ENCODE data around the gene PGAM1. TPM values are rescaled to one million over a fixed set of nuclear protein-coding genes. Genes with fewer than 3 reads are reported as not detected.

PGAM1 gene
- total and polyA plus RNA-seq, 8 donors = 29.2 to 180 (median 107) TPM

- Histone ChIP-seq H3K36me3 (peaks cover 48 to 89% (median 75%) of the 10 kb centered on the region in 4 donors), H3K9me3 (no peaks in the 10 kb centered on the region), H3K27ac (no peak overlapping the region), H3K4me1 (peaks cover 0 to 4% (median 2%) of the 10 kb centered on the region in 4 donors), H3K4me3 (no peak overlapping the region), H3K27me3 (no peaks in the 10 kb centered on the region)
- no peak for DNase-seq
- intact Hi-C loops (cut with DNase I; ENCODE audit: low total_unique reads) = no loop called here
- 86 to 96% (median 92%) methylated on average over 4 of the region's 4 CpGs for WGBS, 5 donors
- TF ChIP-seq EP300 (IDR thresholded peaks at IDR 0.05) (no peak), CTCF (IDR thresholded peaks at IDR 0.05) (no peak), POLR2AphosphoS5 (IDR thresholded peaks at IDR 0.05) (no peak), POLR2A (IDR thresholded peaks at IDR 0.05) (no peak)
Observed at GRCh38 chr10:97481071-97481470, 55.1 kb downstream of the PGAM1 start.

GRCh38 chr10:97482381-97482780, 56.4 kb downstream of the PGAM1 start:
- intact Hi-C loops (cut with DNase I; ENCODE audit: low total_unique reads) = no loop called here
- Histone ChIP-seq H3K4me3 (no peak overlapping the region), H3K4me1 (peaks cover 0 to 7% (median 5%) of the 10 kb centered on the region in 4 donors), H3K27me3 (no peaks in the 10 kb centered on the region), H3K9me3 (no peaks in the 10 kb centered on the region), H3K27ac (no peak overlapping the region), H3K36me3 (peaks cover 35 to 79% (median 62%) of the 10 kb centered on the region in 4 donors)
- DNase-seq = no peak
- no peak for TF ChIP-seq CTCF (IDR thresholded peaks at IDR 0.05)
- no peak for TF ChIP-seq EP300 (IDR thresholded peaks at IDR 0.05)
- TF ChIP-seq POLR2A (IDR thresholded peaks at IDR 0.05) = no peak
- TF ChIP-seq POLR2AphosphoS5 (IDR thresholded peaks at IDR 0.05) = no peak
- 88 to 97% (median 93%) methylated on average over 1 of the region's 1 CpG for WGBS, 5 donors

Small RNAs within 50 kb of the gene (small RNA-seq; reads per million reads assigned to genes)
- 0 reads per million in 4 donors for gene RF00019

Other genes starting within 250 kb of the PGAM1 start
- gene SLIT1, start 240.2 kb upstream of the PGAM1 start, total RNA-seq = 1 to 10 TPM in 3 of 5 donors, under 1 TPM in 2; under 0.01 to 6.1 (median 1.0) TPM
- gene SLIT1, start 240.2 kb upstream of the PGAM1 start, polyA plus RNA-seq = under 1 TPM; under 0.01 to 0.15 (median 0.15) TPM
- gene ARHGAP19, start 133.6 kb upstream of the PGAM1 start, total RNA-seq = 10 to 100 TPM in 1 of 5 donors, 1 to 10 TPM in 4; 1.2 to 16.2 (median 9.0) TPM
- 1 to 10 TPM; 2.4 to 4.6 (median 2.5) TPM for gene ARHGAP19, start 133.6 kb upstream of the PGAM1 start, polyA plus RNA-seq
- 10 to 100 TPM in 2 of 5 donors, 1 to 10 TPM in 2, not detected in 1; 1.8 to 26.4 (median 11.0) TPM for gene FRAT1, start 106.9 kb upstream of the PGAM1 start, total RNA-seq
- 1 to 10 TPM; 1.9 to 3.7 (median 2.1) TPM for gene FRAT1, start 106.9 kb upstream of the PGAM1 start, polyA plus RNA-seq
- 100 to 1,000 TPM in 1 of 5 donors, 10 to 100 TPM in 3, 1 to 10 TPM in 1; 6.4 to 213 (median 21.3) TPM for gene FRAT2, start 91.5 kb upstream of the PGAM1 start, total RNA-seq
- gene FRAT2, start 91.5 kb upstream of the PGAM1 start, polyA plus RNA-seq = 10 to 100 TPM in 2 of 3 donors, 1 to 10 TPM in 1; 8.8 to 18.3 (median 10.4) TPM
- gene RRP12, start 24.9 kb upstream of the PGAM1 start, total RNA-seq = 10 to 100 TPM in 4 of 5 donors, 1 to 10 TPM in 1; 3.5 to 22.2 (median 15.6) TPM
- gene RRP12, start 24.9 kb upstream of the PGAM1 start, polyA plus RNA-seq = 10 to 100 TPM; 12.0 to 16.8 (median 13.1) TPM
- 10 to 100 TPM; 11.6 to 30.6 (median 14.5) TPM for gene EXOSC1, start 19.8 kb downstream of the PGAM1 start, total RNA-seq
- 10 to 100 TPM; 50.9 to 71.0 (median 52.7) TPM for gene EXOSC1, start 19.8 kb downstream of the PGAM1 start, polyA plus RNA-seq
- 10 to 100 TPM in 4 of 5 donors, 1 to 10 TPM in 1; 5.4 to 98.6 (median 35.9) TPM for gene ZDHHC16, start 20.0 kb downstream of the PGAM1 start, total RNA-seq
- gene ZDHHC16, start 20.0 kb downstream of the PGAM1 start, polyA plus RNA-seq = 10 to 100 TPM; 29.7 to 36.4 (median 30.7) TPM
- 100 to 1,000 TPM in 1 of 5 donors, 10 to 100 TPM in 4; 55.1 to 146 (median 59.7) TPM for gene MMS19, start 72.2 kb downstream of the PGAM1 start, total RNA-seq
- 10 to 100 TPM; 30.9 to 59.6 (median 30.9) TPM for gene MMS19, start 72.2 kb downstream of the PGAM1 start, polyA plus RNA-seq
- 10 to 100 TPM in 1 of 5 donors, 1 to 10 TPM in 4; 1.3 to 22.9 (median 3.1) TPM for gene UBTD1, start 72.7 kb downstream of the PGAM1 start, total RNA-seq
- gene UBTD1, start 72.7 kb downstream of the PGAM1 start, polyA plus RNA-seq = 10 to 100 TPM in 2 of 3 donors, 1 to 10 TPM in 1; 9.3 to 14.8 (median 10.5) TPM
- gene ANKRD2, start 146.6 kb downstream of the PGAM1 start, total RNA-seq = not detected
- gene ANKRD2, start 146.6 kb downstream of the PGAM1 start, polyA plus RNA-seq = 1 to 10 TPM in 1 of 3 donors, under 1 TPM in 2; 0.25 to 9.9 (median 0.68) TPM
- not detected for gene HOGA1, start 158.2 kb downstream of the PGAM1 start, total RNA-seq
- under 1 TPM in 1 of 3 donors, not detected in 2; 0.38 TPM for gene HOGA1, start 158.2 kb downstream of the PGAM1 start, polyA plus RNA-seq
- gene C10orf62, start 163.5 kb downstream of the PGAM1 start, total RNA-seq = not detected
- gene C10orf62, start 163.5 kb downstream of the PGAM1 start, polyA plus RNA-seq = not detected
- 10 to 100 TPM in 1 of 5 donors, 1 to 10 TPM in 1, not detected in 3; 5.5 to 19.8 TPM for gene MORN4, start 207.3 kb downstream of the PGAM1 start, total RNA-seq
- 10 to 100 TPM in 1 of 3 donors, 1 to 10 TPM in 2; 4.3 to 12.4 (median 6.8) TPM for gene MORN4, start 207.3 kb downstream of the PGAM1 start, polyA plus RNA-seq
- gene PI4K2A, start 214.5 kb downstream of the PGAM1 start, total RNA-seq = 10 to 100 TPM in 4 of 5 donors, 1 to 10 TPM in 1; 9.1 to 13.6 (median 10.5) TPM
- gene PI4K2A, start 214.5 kb downstream of the PGAM1 start, polyA plus RNA-seq = 1 to 10 TPM; 4.2 to 8.8 (median 7.8) TPM

Data from stomach (tissue), 9 donors.